ENCODE results near the gene RNASE12.
"Not testable (repeated sequence)": the region's sequence is repeated elsewhere in the genome, so short reads cannot be mapped to it uniquely, and the experiment has no call there.

The RNASE12 gene

GRCh38 chr14:20578784-20579502, 12.2 kb downstream of the RNASE12 start:
- no peak overlapping the region for H3K27ac ChIP-seq (ENCODE audit: low read length)
- no peak overlapping the region for H3K9ac ChIP-seq (ENCODE audit: low read length in 2 of 2)
- no peaks in the 10 kb centered on the region for H3K27me3 ChIP-seq (ENCODE audit: control insufficient read depth in 1 of 2, insufficient read depth in 2 of 2, low read length in 2 of 2)
- H3K4me3 ChIP-seq (ENCODE audit: low read length in 2 of 2) = no peak overlapping the region
- no peaks in the 10 kb centered on the region for H3K4me1 ChIP-seq (ENCODE audit: control insufficient read depth, insufficient read depth, low read length)
- H3K36me3 ChIP-seq (ENCODE audit: control insufficient read depth in 2 of 2, insufficient read depth in 2 of 2, low read length in 2 of 2) = no peaks in the 10 kb centered on the region
- H3K9me3 ChIP-seq (ENCODE audit: control insufficient read depth in 2 of 2, low read length in 2 of 2) = no peaks in the 10 kb centered on the region

DNA sequence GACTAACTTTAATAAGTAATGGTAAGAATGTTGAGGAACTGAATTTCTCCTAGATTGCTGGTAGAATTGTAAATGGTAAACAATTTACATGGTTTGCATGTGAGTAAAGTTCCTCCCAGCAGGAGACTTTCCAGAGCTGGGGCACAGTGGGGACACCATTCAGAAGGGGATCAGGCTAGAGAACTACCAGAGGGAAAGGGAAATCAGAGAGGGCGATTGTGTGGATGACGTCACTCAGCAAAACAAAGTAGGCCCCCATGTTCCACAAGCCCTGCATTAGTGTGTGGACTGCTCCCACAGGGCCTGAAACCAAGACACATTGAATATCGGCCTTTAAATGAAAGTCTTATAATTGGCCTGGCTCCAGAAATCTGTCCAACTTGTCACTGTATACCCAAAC, 12.9 kb downstream of the RNASE12 start:
- Histone ChIP-seq H3K27ac (ENCODE audit: low read length) (no peak overlapping the region), H3K36me3 (ENCODE audit: control insufficient read depth in 2 of 2, insufficient read depth in 2 of 2, low read length in 2 of 2) (no peaks in the 10 kb centered on the region), H3K9ac (ENCODE audit: low read length in 2 of 2) (no peak overlapping the region), H3K4me3 (ENCODE audit: low read length in 2 of 2) (no peak overlapping the region), H3K27me3 (ENCODE audit: control insufficient read depth in 1 of 2, insufficient read depth in 2 of 2, low read length in 2 of 2) (no peaks in the 10 kb centered on the region), H3K9me3 (ENCODE audit: control insufficient read depth in 2 of 2, low read length in 2 of 2) (no peaks in the 10 kb centered on the region), H3K4me1 (ENCODE audit: control insufficient read depth, insufficient read depth, low read length) (no peaks in the 10 kb centered on the region)

DNA sequence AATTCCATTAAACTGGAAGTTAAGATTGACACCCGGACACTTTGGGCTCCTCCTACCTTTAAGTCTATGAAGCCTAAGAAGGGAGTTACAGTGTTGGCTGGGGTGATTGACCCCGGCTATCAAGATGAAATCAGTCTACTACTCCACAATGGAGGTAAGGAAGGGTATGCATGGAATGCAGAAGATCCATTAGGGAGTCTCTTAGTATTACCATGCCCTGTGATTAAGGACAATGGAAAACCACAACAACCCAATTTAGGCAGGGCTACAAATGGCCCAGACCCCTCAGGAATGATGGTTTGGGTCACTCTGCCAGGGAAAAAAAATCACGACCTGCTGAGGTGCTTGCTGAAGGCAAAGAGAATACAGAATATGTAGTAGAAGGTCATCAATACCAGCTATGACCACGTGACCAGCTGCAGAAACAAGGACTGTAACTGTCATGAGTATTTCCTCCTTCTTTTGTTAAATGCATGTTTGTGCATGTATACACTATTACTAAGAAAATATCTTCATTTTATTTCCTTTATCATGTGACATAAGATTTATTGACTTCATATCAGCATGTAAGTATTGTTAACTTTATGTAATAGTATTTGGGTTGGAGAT, 18.7 kb downstream of the RNASE12 start:
- not testable (repeated sequence) for H3K36me3 ChIP-seq (ENCODE audit: control insufficient read depth in 2 of 2, insufficient read depth in 2 of 2, low read length in 2 of 2); H3K4me3 ChIP-seq (ENCODE audit: low read length in 2 of 2); H3K27me3 ChIP-seq (ENCODE audit: control insufficient read depth in 1 of 2, insufficient read depth in 2 of 2, low read length in 2 of 2); H3K27ac ChIP-seq (ENCODE audit: low read length); H3K9ac ChIP-seq (ENCODE audit: low read length in 2 of 2); H3K4me1 ChIP-seq (ENCODE audit: control insufficient read depth, insufficient read depth, low read length)
- peaks cover 10 to 12% of the 10 kb centered on the region in 2 donors for H3K9me3 ChIP-seq (ENCODE audit: control insufficient read depth in 2 of 2, low read length in 2 of 2)

DNA sequence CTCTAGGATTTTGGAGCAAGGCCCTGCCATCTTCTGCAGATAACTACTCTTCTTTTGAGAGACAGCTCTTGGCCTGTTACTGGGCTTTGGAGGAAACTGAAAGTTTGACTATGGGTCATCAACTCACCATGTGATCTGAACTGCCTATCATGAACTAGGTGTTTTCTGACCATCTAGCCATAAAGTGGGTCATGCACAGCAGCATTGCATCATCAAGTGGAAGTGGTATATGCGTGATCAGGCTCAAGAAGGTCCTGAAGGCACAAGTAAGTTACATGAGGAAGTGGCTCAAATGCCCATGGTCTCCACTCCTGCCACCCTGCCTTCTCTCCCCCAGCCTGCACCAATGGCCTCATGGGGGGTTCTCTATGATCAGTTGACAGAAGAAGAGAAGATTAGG, 20.5 kb downstream of the RNASE12 start:
- H3K4me1 ChIP-seq (ENCODE audit: control insufficient read depth, insufficient read depth, low read length); H3K36me3 ChIP-seq (ENCODE audit: control insufficient read depth in 2 of 2, insufficient read depth in 2 of 2, low read length in 2 of 2); H3K27me3 ChIP-seq (ENCODE audit: control insufficient read depth in 1 of 2, insufficient read depth in 2 of 2, low read length in 2 of 2); H3K4me3 ChIP-seq (ENCODE audit: low read length in 2 of 2); H3K27ac ChIP-seq (ENCODE audit: low read length); H3K9ac ChIP-seq (ENCODE audit: low read length in 2 of 2): not testable (repeated sequence)
- H3K9me3 ChIP-seq (ENCODE audit: control insufficient read depth in 2 of 2, low read length in 2 of 2) = peaks cover 10 to 12% of the 10 kb centered on the region in 2 donors

DNA sequence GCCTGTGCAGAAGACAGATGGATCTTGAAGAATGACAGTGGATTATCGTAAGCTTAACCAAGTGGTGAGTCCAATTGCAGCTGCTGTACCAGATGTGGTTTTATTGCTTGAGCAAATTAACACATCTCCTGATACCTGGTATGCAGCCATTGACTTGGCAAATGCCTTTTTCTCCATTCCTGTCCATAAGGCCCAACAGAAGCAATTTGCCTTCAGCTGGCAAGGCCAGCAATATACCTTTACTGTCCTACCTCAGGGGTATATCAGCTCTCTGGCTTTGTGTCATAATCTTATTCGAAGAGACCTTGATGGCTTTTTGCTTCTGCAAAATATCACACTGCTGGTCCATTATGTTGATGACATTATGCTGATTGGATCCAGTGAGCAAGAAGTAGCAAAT, 21.3 kb downstream of the RNASE12 start:
- H3K9ac ChIP-seq (ENCODE audit: low read length in 2 of 2); H3K4me3 ChIP-seq (ENCODE audit: low read length in 2 of 2); H3K36me3 ChIP-seq (ENCODE audit: control insufficient read depth in 2 of 2, insufficient read depth in 2 of 2, low read length in 2 of 2); H3K4me1 ChIP-seq (ENCODE audit: control insufficient read depth, insufficient read depth, low read length); H3K27ac ChIP-seq (ENCODE audit: low read length); H3K27me3 ChIP-seq (ENCODE audit: control insufficient read depth in 1 of 2, insufficient read depth in 2 of 2, low read length in 2 of 2): not testable (repeated sequence)
- H3K9me3 ChIP-seq (ENCODE audit: control insufficient read depth in 2 of 2, low read length in 2 of 2) = peaks cover 10 to 12% of the 10 kb centered on the region in 2 donors

DNA sequence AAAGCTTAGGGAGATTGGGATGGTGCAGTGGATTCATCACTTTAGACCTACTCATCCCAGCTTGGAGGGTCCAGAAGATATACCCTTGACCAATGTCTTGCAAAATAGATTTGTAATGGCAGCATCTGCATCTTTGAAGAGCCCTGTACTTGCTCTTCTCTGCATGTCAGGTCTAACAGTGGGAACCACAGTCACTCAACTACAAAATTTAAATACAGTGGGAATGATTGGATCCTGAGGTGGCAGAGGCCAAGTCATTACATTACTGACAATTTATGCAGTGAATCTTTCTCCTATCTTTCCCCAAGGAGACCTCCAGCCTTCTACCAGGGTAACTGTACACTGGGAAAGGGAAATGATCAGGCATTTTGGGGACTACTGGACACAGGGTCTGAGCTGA, 22.1 kb downstream of the RNASE12 start:
- no peaks in the 10 kb centered on the region for H3K4me1 ChIP-seq (ENCODE audit: control insufficient read depth, insufficient read depth, low read length)
- no peaks in the 10 kb centered on the region for H3K36me3 ChIP-seq (ENCODE audit: control insufficient read depth in 2 of 2, insufficient read depth in 2 of 2, low read length in 2 of 2)
- no peaks in the 10 kb centered on the region for H3K27me3 ChIP-seq (ENCODE audit: control insufficient read depth in 1 of 2, insufficient read depth in 2 of 2, low read length in 2 of 2)
- no peak overlapping the region for H3K9ac ChIP-seq (ENCODE audit: low read length in 2 of 2)
- peaks cover 10 to 12% of the 10 kb centered on the region in 2 donors for H3K9me3 ChIP-seq (ENCODE audit: control insufficient read depth in 2 of 2, low read length in 2 of 2)
- no peak overlapping the region for H3K27ac ChIP-seq (ENCODE audit: low read length)
- no peak overlapping the region for H3K4me3 ChIP-seq (ENCODE audit: low read length in 2 of 2)

DNA sequence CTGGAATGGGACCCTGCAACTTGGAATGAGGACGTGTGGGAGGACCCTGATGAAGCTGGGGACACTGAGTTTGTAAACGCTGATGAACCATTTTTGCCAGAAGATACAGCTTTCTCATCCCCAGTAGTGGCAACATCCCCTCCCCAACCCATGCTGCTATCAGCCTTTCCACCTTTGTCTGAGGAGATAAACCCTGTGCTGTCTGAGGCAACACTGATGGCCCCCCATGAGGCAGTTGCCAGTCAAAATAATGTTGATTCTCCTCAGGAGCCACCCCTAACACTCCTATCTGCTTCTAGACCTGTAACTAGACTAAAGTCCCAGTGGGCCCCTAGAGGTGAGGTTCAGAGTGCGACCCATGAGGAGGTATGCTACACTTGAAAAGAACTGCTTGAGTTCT, 22.8 kb downstream of the RNASE12 start:
- no peak overlapping the region for H3K4me3 ChIP-seq (ENCODE audit: low read length in 2 of 2)
- no peak overlapping the region for H3K9ac ChIP-seq (ENCODE audit: low read length in 2 of 2)
- H3K27ac ChIP-seq (ENCODE audit: low read length) = no peak overlapping the region
- H3K9me3 ChIP-seq (ENCODE audit: control insufficient read depth in 2 of 2, low read length in 2 of 2) = peaks cover 10 to 12% of the 10 kb centered on the region in 2 donors
- no peaks in the 10 kb centered on the region for H3K36me3 ChIP-seq (ENCODE audit: control insufficient read depth in 2 of 2, insufficient read depth in 2 of 2, low read length in 2 of 2)
- no peaks in the 10 kb centered on the region for H3K4me1 ChIP-seq (ENCODE audit: control insufficient read depth, insufficient read depth, low read length)
- no peaks in the 10 kb centered on the region for H3K27me3 ChIP-seq (ENCODE audit: control insufficient read depth in 1 of 2, insufficient read depth in 2 of 2, low read length in 2 of 2)

DNA sequence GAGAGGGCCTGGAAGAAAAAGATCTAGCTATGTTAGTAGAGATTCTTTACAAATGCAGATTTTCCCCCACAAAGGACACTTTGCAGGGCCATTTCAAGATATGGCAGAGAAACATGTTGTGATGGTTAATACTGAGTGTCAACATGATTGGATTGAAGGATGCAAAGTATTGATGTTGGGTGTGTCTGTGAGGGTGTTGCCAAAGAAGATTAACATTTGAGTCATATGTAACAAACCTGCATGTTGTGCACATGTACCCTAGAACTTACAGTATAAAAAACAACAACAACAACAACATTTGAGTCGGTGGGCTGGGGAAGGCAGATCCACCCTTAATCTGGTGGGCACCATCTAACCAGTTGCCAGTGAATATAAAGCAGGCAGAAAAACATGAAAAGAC, 24.0 kb downstream of the RNASE12 start:
- H3K36me3 ChIP-seq (ENCODE audit: control insufficient read depth in 2 of 2, insufficient read depth in 2 of 2, low read length in 2 of 2); H3K27me3 ChIP-seq (ENCODE audit: control insufficient read depth in 1 of 2, insufficient read depth in 2 of 2, low read length in 2 of 2); H3K27ac ChIP-seq (ENCODE audit: low read length); H3K9ac ChIP-seq (ENCODE audit: low read length in 2 of 2); H3K4me1 ChIP-seq (ENCODE audit: control insufficient read depth, insufficient read depth, low read length); H3K4me3 ChIP-seq (ENCODE audit: low read length in 2 of 2): not testable (repeated sequence)
- H3K9me3 ChIP-seq (ENCODE audit: control insufficient read depth in 2 of 2, low read length in 2 of 2) = peaks cover 10 to 12% of the 10 kb centered on the region in 2 donors

GRCh38 chr14:20564501-20564997, 26.6 kb downstream of the RNASE12 start:
- Histone ChIP-seq H3K4me1 (ENCODE audit: control insufficient read depth, insufficient read depth, low read length) (no peaks in the 10 kb centered on the region), H3K9ac (ENCODE audit: low read length in 2 of 2) (no peak overlapping the region), H3K36me3 (ENCODE audit: control insufficient read depth in 2 of 2, insufficient read depth in 2 of 2, low read length in 2 of 2) (no peaks in the 10 kb centered on the region), H3K27ac (ENCODE audit: low read length) (no peak overlapping the region), H3K27me3 (ENCODE audit: control insufficient read depth in 1 of 2, insufficient read depth in 2 of 2, low read length in 2 of 2) (no peaks in the 10 kb centered on the region), H3K9me3 (ENCODE audit: control insufficient read depth in 2 of 2, low read length in 2 of 2) (peaks cover 8 to 12% of the 10 kb centered on the region in 2 donors), H3K4me3 (ENCODE audit: low read length in 2 of 2) (no peak overlapping the region)

GRCh38 chr14:20563971-20564370, 27.2 kb downstream of the RNASE12 start:
- peaks cover 2 to 8% of the 10 kb centered on the region in 2 donors for H3K9me3 ChIP-seq (ENCODE audit: control insufficient read depth in 2 of 2, low read length in 2 of 2)
- H3K27ac ChIP-seq (ENCODE audit: low read length) = no peak overlapping the region
- H3K4me3 ChIP-seq (ENCODE audit: low read length in 2 of 2) = no peak overlapping the region
- no peaks in the 10 kb centered on the region for H3K36me3 ChIP-seq (ENCODE audit: control insufficient read depth in 2 of 2, insufficient read depth in 2 of 2, low read length in 2 of 2)
- no peak overlapping the region for H3K9ac ChIP-seq (ENCODE audit: low read length in 2 of 2)
- H3K27me3 ChIP-seq (ENCODE audit: control insufficient read depth in 1 of 2, insufficient read depth in 2 of 2, low read length in 2 of 2) = no peaks in the 10 kb centered on the region
- no peaks in the 10 kb centered on the region for H3K4me1 ChIP-seq (ENCODE audit: control insufficient read depth, insufficient read depth, low read length)

DNA sequence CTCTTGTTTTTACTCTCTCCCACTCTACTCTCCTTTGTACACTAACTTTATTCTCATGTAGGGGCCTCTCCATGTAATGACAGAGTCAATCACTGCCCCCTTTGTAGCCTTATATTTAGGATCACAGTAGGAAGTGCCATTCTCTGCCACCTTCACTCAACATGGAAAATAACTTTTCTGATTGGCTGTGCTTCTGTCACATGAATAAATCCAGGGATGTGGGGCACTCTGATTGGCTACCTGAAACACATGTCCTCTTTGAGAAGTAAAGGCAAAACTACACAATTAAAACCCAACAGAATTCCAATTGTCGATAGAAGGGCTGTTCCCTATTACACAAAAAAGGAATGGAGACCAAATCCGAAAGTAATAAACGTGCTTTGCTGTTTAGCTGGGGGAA, 30.2 kb downstream of the RNASE12 start, which contains the start of gene RNASE9:
RNASE9 (minus strand) TSS at position 87 of the 400 bp plus-strand sequence.
- Histone ChIP-seq H3K9me3 (ENCODE audit: control insufficient read depth in 2 of 2, low read length in 2 of 2) (no peaks in the 10 kb centered on the region), H3K27ac (ENCODE audit: low read length) (no peak within 1 kb of the TSS), H3K9ac (ENCODE audit: low read length in 2 of 2) (no peak within 1 kb of the TSS), H3K4me1 (ENCODE audit: control insufficient read depth, insufficient read depth, low read length) (no peaks in the 10 kb centered on the region), H3K4me3 (ENCODE audit: low read length in 2 of 2) (no peak within 1 kb of the TSS), H3K27me3 (ENCODE audit: control insufficient read depth in 1 of 2, insufficient read depth in 2 of 2, low read length in 2 of 2) (no peaks in the 10 kb centered on the region), H3K36me3 (ENCODE audit: control insufficient read depth in 2 of 2, insufficient read depth in 2 of 2, low read length in 2 of 2) (no peaks in the 10 kb centered on the region)
